Body of pancreas (tissue), 4 donors: Measurements from ENCODE around the gene PGLYRP1. TPM values are rescaled to one million over a fixed set of nuclear protein-coding genes. Genes with fewer than 3 reads are reported as not detected.

Source experiments
- ATAC-seq: fragments of 150-250 bp; one replicate; pipeline ENCODE4 v1.9.1; 2016
- DNase-seq, 4 donors: peaks; one replicate each; pipeline ENCODE4 v3.0.0-alpha.2; 2019
- H3K27ac ChIP-seq, 4 donors: fragments of 200-600 bp; sonication (generic); 1 replicate in 3 of 4; 2 replicates in 1 of 4; pipeline versions ENCODE4 v1.5.1 to v1.6.1; 2016 to 2019; ENCODE audit warnings: mild to moderate bottlenecking in 1 of 4, mixed read lengths in 1 of 4, moderate library complexity in 1 of 4
- H3K27me3 ChIP-seq, 2 donors: fragments of 200-600 bp; sonication (generic); one replicate each; pipeline ENCODE4 v1.6.0; 2016; ENCODE audit warnings: mild to moderate bottlenecking in 1 of 2
- H3K36me3 ChIP-seq, 2 donors: fragments of 200-600 bp; sonication (generic); replicated peaks in 1 of 2; 2 replicates each; pipeline ENCODE4 v1.5.1; 2016; ENCODE audit warnings: low read depth in 2 of 2; ENCODE audit not compliant: insufficient read depth in 1 of 2
- H3K4me1 ChIP-seq: fragments of 200-600 bp; sonication (generic); one replicate; pipeline ENCODE4 v1.6.0; 2016
- H3K4me3 ChIP-seq, 2 donors: fragments of 200-600 bp; sonication (generic); 1 replicate in 1 of 2; 2 replicates in 1 of 2; pipeline ENCODE4 v1.5.1; 2016 to 2019
- H3K9me3 ChIP-seq, 3 donors: fragments of 200-600 bp; sonication (generic); 1 replicate in 2 of 3; 2 replicates in 1 of 3; pipeline ENCODE4 v1.5.1; 2016
- CTCF ChIP-seq, 7 experiments: fragments of 450-650 bp in 4 of 7; fragments of 200-600 bp in 3 of 7; sonication (generic) in 3 of 7; IDR thresholded peaks; one replicate each; pipeline ENCODE4 v1.5.1; 2016 to 2019; ENCODE audit warnings: antibody characterized with exemption in 7 of 7
- POLR2A ChIP-seq, 3 donors: fragments of 450-650 bp; IDR thresholded peaks; one replicate each; pipeline ENCODE4 v1.6.1; 2016; ENCODE audit warnings: antibody characterized with exemption in 3 of 3, mild to moderate bottlenecking in 2 of 3
- whole genome bisulfite sequencing, 2 donors: methylation state at CpG; one replicate each; pipeline ENCODE4 v1.1.5; 2017; 5-methylcytosine and 5-hydroxymethylcytosine counted together
- intact Hi-C: fragments of 100-400 bp; cut with DNase I; formaldehyde crosslinking; loops from one replicate; pipeline ENCODE4 v1.15.1; 2023
- total RNA-seq, 2 donors: library from RNA; depleted of rRNA; stranded (reverse); fragments of >200 nt; gene quantifications; one replicate each; pipeline ENCODE4 v1.1.0, GENCODE V29; 2016

Gene PGLYRP1
- total RNA-seq, 2 donors from 2014 or later: not detected

GRCh38 chr19:45996933-45997332 is 25.9 kb downstream of the PGLYRP1 start:
- no peak overlapping the region for H3K27ac ChIP-seq
- no peak for TF ChIP-seq POLR2A (IDR thresholded peaks at IDR 0.05)
- TF ChIP-seq CTCF (IDR thresholded peaks at IDR 0.05): no peak
- DNase-seq (no peak), ATAC-seq (no peak)
- WGBS, 2 donors: 80 to 85% methylated on average over 8 of the region's 8 CpGs
- no peaks in the 10 kb centered on the region for H3K9me3 ChIP-seq
- no peaks in the 10 kb centered on the region for H3K27me3 ChIP-seq
- no peak overlapping the region for H3K4me3 ChIP-seq
- H3K4me1 ChIP-seq: peaks cover 24% of the 10 kb centered on the region
- intact Hi-C loops: no loop called here
- no peaks in the 10 kb centered on the region for H3K36me3 ChIP-seq

- no peak for ATAC-seq
Measured at GRCh38 chr19:45995715-45996385, 27.0 kb downstream of the PGLYRP1 start.

GRCh38 chr19:45994998-45995714 is 27.7 kb downstream of the PGLYRP1 start, which contains the start of gene CCDC61:
CCDC61 (plus strand) TSS chr19:45995467; CDS start chr19:46003019, 7,552 bp downstream.
- TF ChIP-seq POLR2A (IDR thresholded peaks at IDR 0.05): peak; percentile 57 to 93 (median 90)
- TF ChIP-seq CTCF (IDR thresholded peaks at IDR 0.05): no peak
- Histone ChIP-seq H3K27ac (peak within 1 kb of the TSS; percentile 45 to 77 (median 68)), H3K36me3 (no peaks in the 10 kb centered on the region), H3K4me3 (peak within 1 kb of the TSS; percentile 66 to 73), H3K4me1 (peaks cover 16% of the 10 kb centered on the region), H3K27me3 (no peaks in the 10 kb centered on the region), H3K9me3 (no peaks in the 10 kb centered on the region)
- DNase-seq (peak; percentile 95 to 98 (median 96)), ATAC-seq (peak; percentile 98)
- 0 to 1% methylated on average over 34 of the region's 34 CpGs for WGBS, 2 donors
- intact Hi-C loops: no loop called here

More at GRCh38 chr19:45995715-45996385, 27.0 kb downstream of the PGLYRP1 start:
- Histone ChIP-seq H3K27me3 (no peaks in the 10 kb centered on the region), H3K36me3 (no peaks in the 10 kb centered on the region), H3K4me1 (peaks cover 22% of the 10 kb centered on the region), H3K27ac (peak overlapping the region; percentile 45 to 77 (median 68)), H3K4me3 (peak overlapping the region; percentile 66 to 73), H3K9me3 (no peaks in the 10 kb centered on the region)
- WGBS, 2 donors: 9 to 10% methylated on average over 13 of the region's 13 CpGs
- intact Hi-C loops: no loop called here
- no peak for TF ChIP-seq CTCF (IDR thresholded peaks at IDR 0.05)
- TF ChIP-seq POLR2A (IDR thresholded peaks at IDR 0.05): no peak
- DNase-seq: no peak

GRCh38 chr19:45994456-45994997 is 28.3 kb downstream of the PGLYRP1 start:
- TF ChIP-seq CTCF (IDR thresholded peaks at IDR 0.05) (no peak), POLR2A (IDR thresholded peaks at IDR 0.05) (no peak)
- Histone ChIP-seq H3K4me3 (peak overlapping the region; percentile 3 to 5), H3K36me3 (no peaks in the 10 kb centered on the region), H3K27ac (peak overlapping the region in 1 of 4 donors; percentile 7), H3K27me3 (no peaks in the 10 kb centered on the region), H3K9me3 (no peaks in the 10 kb centered on the region), H3K4me1 (peaks cover 11% of the 10 kb centered on the region)
- intact Hi-C loops: no loop called here
- no peak for DNase-seq
- WGBS, 2 donors: 4% methylated on average over 8 of the region's 8 CpGs
- ATAC-seq: peak; percentile 4
